Caco-2 (cell line): ENCODE results near the gene ETNK1. TPM values are rescaled to one million over a fixed set of nuclear protein-coding genes. Genes with fewer than 3 reads are reported as not detected.

Experiments
- BruUV-seq: library from RNA; stranded (reverse); fragments of 400-500 nt; replicated peaks from 2 replicates; lab custom pipeline; 2021; lab: Mats Ljungman, UMichigan
- CTCF ChIA-PET: fragments of 300-600 bp; sonication (Branson Sonifier 250); formaldehyde crosslinking; loops from one replicate; lab custom pipeline; 2022; ENCODE audit warnings: antibody characterized with exemption; lab: Charles Lee
- POLR2A ChIA-PET: fragments of 300-600 bp; sonication (Branson Sonifier 250); formaldehyde crosslinking; loops from one replicate; lab custom pipeline; 2022; ENCODE audit warnings: antibody characterized with exemption; lab: Charles Lee
- DNase-seq, 2 experiments: peaks; one replicate each; pipeline versions ENCODE4 v3.0.0 to v3.0.0-alpha.2; 2020 to 2022
- H3K27me3 ChIP-seq: replicated peaks from 2 replicates; pipeline ENCODE4 v1.6.0; 2011; ENCODE audit warnings: low read length; ENCODE audit not compliant: control insufficient read depth, insufficient read depth
- H3K36me3 ChIP-seq: 2 replicates; pipeline ENCODE4 v1.5.1; 2011; ENCODE audit warnings: low read length; ENCODE audit not compliant: control insufficient read depth, insufficient read depth
- H3K4me1 ChIP-seq: fragments of 250-450 bp; sonication (Bioruptor Pico); 2 replicates; pipeline ENCODE4 v1.5.1; 2020; ENCODE audit warnings: mild to moderate bottlenecking
- H3K4me3 ChIP-seq: 2 replicates; pipeline ENCODE4 v1.5.1; 2011; ENCODE audit warnings: low read depth, mild to moderate bottlenecking, control low read depth, low read length
- H3K9me3 ChIP-seq: fragments of 250-450 bp; sonication (Bioruptor Pico); 2 replicates; pipeline ENCODE4 v1.5.1; 2020; ENCODE audit warnings: mild to moderate bottlenecking, moderate library complexity
- H3K27ac Mint-ChIP-seq: one replicate; pipeline ENCODE4 v1.8.0; 2022; ENCODE audit warnings: mixed read lengths; ENCODE audit not compliant: unreplicated experiment
- H3K27me3 Mint-ChIP-seq: one replicate; pipeline ENCODE4 v1.8.0; 2022; ENCODE audit warnings: mixed read lengths; ENCODE audit not compliant: insufficient read depth, unreplicated experiment
- H3K36me3 Mint-ChIP-seq: one replicate; pipeline ENCODE4 v1.8.0; 2022; ENCODE audit warnings: mild to moderate bottlenecking, mixed read lengths; ENCODE audit not compliant: insufficient read depth, unreplicated experiment
- H3K4me1 Mint-ChIP-seq: one replicate; pipeline ENCODE4 v1.8.0; 2022; ENCODE audit warnings: low read depth, mixed read lengths; ENCODE audit not compliant: unreplicated experiment
- H3K4me3 Mint-ChIP-seq: one replicate; pipeline ENCODE4 v1.8.0; 2022; ENCODE audit warnings: mild to moderate bottlenecking, moderate library complexity, mixed read lengths; ENCODE audit not compliant: unreplicated experiment
- H3K9me3 Mint-ChIP-seq: one replicate; pipeline ENCODE4 v1.8.0; 2022; ENCODE audit warnings: mixed read lengths; ENCODE audit not compliant: unreplicated experiment
- CTCF ChIP-seq, 2 experiments: fragments of 200-600 bp in 1 of 2; IDR thresholded peaks; 1 replicate in 1 of 2; 2 replicates in 1 of 2; pipeline versions ENCODE4 v1.5.1 to v1.8.0; 2011 to 2022; ENCODE audit warnings: antibody characterized with exemption in 1 of 2, control low read depth in 1 of 2, inconsistent platforms in 1 of 2, low read depth in 1 of 2, low read length in 1 of 2, mild to moderate bottlenecking in 1 of 2, moderate library complexity in 1 of 2; ENCODE audit not compliant: insufficient read depth in 1 of 2, severe bottlenecking in 1 of 2, unreplicated experiment in 1 of 2
- intact Hi-C: fragments of 100-400 bp; cut with micrococcal nuclease; formaldehyde crosslinking; loops from one replicate; pipeline ENCODE4 v1.10.0; 2022; ENCODE audit not compliant: unreplicated experiment
- total RNA-seq: library from RNA; stranded (reverse); gene quantifications from 2 replicates; pipeline ENCODE4 v1.2.3, GENCODE V29; 2022

The ETNK1 gene
- total RNA-seq, 1 experiment from 2014 or later: 78.7 TPM

GRCh38 chr12:22648668-22649067, 23.7 kb downstream of the ETNK1 start:
- ChIA-PET POLR2A (no interaction called here), CTCF (no interaction called here)
- no peak overlapping the region for H3K4me3 ChIP-seq
- BruUV-seq: no TSS peak
- no peaks in the 10 kb centered on the region for H3K9me3 ChIP-seq
- no peak for TF ChIP-seq CTCF (IDR thresholded peaks at IDR 0.05; ENCODE audit: insufficient read depth in 1 of 2, low read depth in 1 of 2, low read length in 1 of 2, severe bottlenecking in 1 of 2, unreplicated experiment in 1 of 2)
- no peaks in the 10 kb centered on the region for H3K4me1 ChIP-seq
- no peaks in the 10 kb centered on the region for H3K9me3 Mint-ChIP-seq
- no peaks in the 10 kb centered on the region for H3K27me3 Mint-ChIP-seq
- no peaks in the 10 kb centered on the region for H3K27me3 ChIP-seq
- H3K4me1 Mint-ChIP-seq: no peaks in the 10 kb centered on the region
- H3K36me3 Mint-ChIP-seq: peaks cover 21% of the 10 kb centered on the region
- H3K36me3 ChIP-seq: no peaks in the 10 kb centered on the region; the same call in none of the 2 replicates
- intact Hi-C loops: no loop called here
- no peak overlapping the region for H3K4me3 Mint-ChIP-seq
- DNase-seq: no peak
- no peak overlapping the region for H3K27ac Mint-ChIP-seq

GRCh38 chr12:22653075-22653474, 28.1 kb downstream of the ETNK1 start:
- no peak for TF ChIP-seq CTCF (IDR thresholded peaks at IDR 0.05; ENCODE audit: insufficient read depth in 1 of 2, low read depth in 1 of 2, low read length in 1 of 2, severe bottlenecking in 1 of 2, unreplicated experiment in 1 of 2)
- H3K4me3 ChIP-seq: no peak overlapping the region
- H3K36me3 ChIP-seq: no peaks in the 10 kb centered on the region
- intact Hi-C loops: no loop called here
- BruUV-seq: no TSS peak
- H3K9me3 ChIP-seq: no peaks in the 10 kb centered on the region
- ChIA-PET CTCF (no interaction called here), POLR2A (no interaction called here)
- H3K4me1 ChIP-seq: no peaks in the 10 kb centered on the region
- Mint-ChIP-seq H3K27ac (no peak overlapping the region), H3K36me3 (peaks cover 16% of the 10 kb centered on the region), H3K27me3 (no peaks in the 10 kb centered on the region), H3K9me3 (no peaks in the 10 kb centered on the region), H3K4me3 (no peak overlapping the region), H3K4me1 (no peaks in the 10 kb centered on the region)
- no peak for DNase-seq
- H3K27me3 ChIP-seq: no peaks in the 10 kb centered on the region

- H3K36me3 Mint-ChIP-seq: peaks cover 15% of the 10 kb centered on the region
- no peak for DNase-seq
- no peak overlapping the region for H3K27ac Mint-ChIP-seq
- ChIA-PET POLR2A (no interaction called here), CTCF (no interaction called here)
- intact Hi-C loops: no loop called here
- no peaks in the 10 kb centered on the region for H3K4me1 ChIP-seq
- H3K27me3 Mint-ChIP-seq: no peaks in the 10 kb centered on the region
- H3K4me3 Mint-ChIP-seq: no peak overlapping the region
- no peak overlapping the region for H3K4me3 ChIP-seq
- TF ChIP-seq CTCF (IDR thresholded peaks at IDR 0.05; ENCODE audit: insufficient read depth in 1 of 2, low read depth in 1 of 2, low read length in 1 of 2, severe bottlenecking in 1 of 2, unreplicated experiment in 1 of 2): no peak
- BruUV-seq: no TSS peak
- H3K36me3 ChIP-seq: no peaks in the 10 kb centered on the region
- no peaks in the 10 kb centered on the region for H3K27me3 ChIP-seq
- no peaks in the 10 kb centered on the region for H3K9me3 Mint-ChIP-seq
- no peaks in the 10 kb centered on the region for H3K9me3 ChIP-seq
- no peaks in the 10 kb centered on the region for H3K4me1 Mint-ChIP-seq
Observed at GRCh38 chr12:22653791-22654190, 28.8 kb downstream of the ETNK1 start.
